GM13977 (cell line): ENCODE data around the gene PKMYT1.

ENCODE experiments used
- DNase-seq: peaks from one replicate; pipeline ENCODE4 v3.0.0; 2012; ENCODE audit warnings: low spot score
- in situ Hi-C: fragments of 300-500 bp; cut with MboI; formaldehyde crosslinking; loops from one replicate; pipeline ENCODE4 v1.12.0; 2022; ENCODE audit warnings: low sequenced_read_pairs, low pct_unique_long_range_greater_than_20kb, mixed read lengths, inconsistent platforms; ENCODE audit not compliant: unreplicated experiment
- TF ChIP-seq, protein P1 (sequence below): IDR thresholded peaks from 2 replicates; pipeline ENCODE4 v1.5.1; 2012; ENCODE audit warnings: mild to moderate bottlenecking, control low read depth; ENCODE audit not compliant: insufficient read depth; ENCODE audit errors: extremely low read depth, missing control alignments

The PKMYT1 gene

DNA sequence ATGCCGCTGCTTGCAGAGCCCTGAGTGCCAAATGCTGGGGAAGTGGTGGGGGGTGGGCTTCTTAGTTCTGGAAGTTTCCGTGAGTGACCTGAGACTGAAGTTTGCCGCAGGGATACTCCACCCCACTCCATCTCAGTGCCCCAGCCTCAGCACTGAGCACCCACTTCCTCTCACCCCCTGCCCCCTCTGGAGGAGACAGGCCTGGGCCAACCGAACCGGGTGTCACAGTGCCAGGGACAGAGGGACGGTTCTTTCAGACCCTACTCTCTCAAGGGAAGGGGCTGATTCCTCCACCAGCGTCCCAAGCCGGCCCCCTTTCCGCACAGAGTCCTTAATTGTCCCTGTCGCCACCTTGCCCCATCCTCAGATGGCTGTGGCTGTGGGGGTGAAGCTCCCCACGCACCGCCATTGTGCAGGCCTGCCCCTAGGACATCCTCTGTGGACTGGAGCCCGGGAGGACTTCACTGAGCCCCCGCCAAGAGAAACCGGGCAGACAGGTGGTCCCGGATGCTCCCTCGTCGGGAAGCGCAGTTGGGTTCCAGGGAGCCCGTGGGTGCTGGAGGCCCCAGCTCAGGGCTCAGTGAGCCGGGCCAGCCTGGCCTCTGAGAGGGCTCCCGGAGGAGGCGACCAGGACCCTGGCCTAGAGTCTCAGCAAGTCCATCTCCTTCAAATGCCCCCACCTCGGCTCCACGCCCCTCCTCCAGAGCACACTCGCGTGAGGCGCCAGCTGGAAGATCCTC lies 17.7 kb downstream of the PKMYT1 start:
- DNase-seq = no peak
- in situ Hi-C loops = no loop called here
- TF ChIP-seq, protein P1, sequence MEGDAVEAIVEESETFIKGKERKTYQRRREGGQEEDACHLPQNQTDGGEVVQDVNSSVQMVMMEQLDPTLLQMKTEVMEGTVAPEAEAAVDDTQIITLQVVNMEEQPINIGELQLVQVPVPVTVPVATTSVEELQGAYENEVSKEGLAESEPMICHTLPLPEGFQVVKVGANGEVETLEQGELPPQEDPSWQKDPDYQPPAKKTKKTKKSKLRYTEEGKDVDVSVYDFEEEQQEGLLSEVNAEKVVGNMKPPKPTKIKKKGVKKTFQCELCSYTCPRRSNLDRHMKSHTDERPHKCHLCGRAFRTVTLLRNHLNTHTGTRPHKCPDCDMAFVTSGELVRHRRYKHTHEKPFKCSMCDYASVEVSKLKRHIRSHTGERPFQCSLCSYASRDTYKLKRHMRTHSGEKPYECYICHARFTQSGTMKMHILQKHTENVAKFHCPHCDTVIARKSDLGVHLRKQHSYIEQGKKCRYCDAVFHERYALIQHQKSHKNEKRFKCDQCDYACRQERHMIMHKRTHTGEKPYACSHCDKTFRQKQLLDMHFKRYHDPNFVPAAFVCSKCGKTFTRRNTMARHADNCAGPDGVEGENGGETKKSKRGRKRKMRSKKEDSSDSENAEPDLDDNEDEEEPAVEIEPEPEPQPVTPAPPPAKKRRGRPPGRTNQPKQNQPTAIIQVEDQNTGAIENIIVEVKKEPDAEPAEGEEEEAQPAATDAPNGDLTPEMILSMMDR = no peak

DNA sequence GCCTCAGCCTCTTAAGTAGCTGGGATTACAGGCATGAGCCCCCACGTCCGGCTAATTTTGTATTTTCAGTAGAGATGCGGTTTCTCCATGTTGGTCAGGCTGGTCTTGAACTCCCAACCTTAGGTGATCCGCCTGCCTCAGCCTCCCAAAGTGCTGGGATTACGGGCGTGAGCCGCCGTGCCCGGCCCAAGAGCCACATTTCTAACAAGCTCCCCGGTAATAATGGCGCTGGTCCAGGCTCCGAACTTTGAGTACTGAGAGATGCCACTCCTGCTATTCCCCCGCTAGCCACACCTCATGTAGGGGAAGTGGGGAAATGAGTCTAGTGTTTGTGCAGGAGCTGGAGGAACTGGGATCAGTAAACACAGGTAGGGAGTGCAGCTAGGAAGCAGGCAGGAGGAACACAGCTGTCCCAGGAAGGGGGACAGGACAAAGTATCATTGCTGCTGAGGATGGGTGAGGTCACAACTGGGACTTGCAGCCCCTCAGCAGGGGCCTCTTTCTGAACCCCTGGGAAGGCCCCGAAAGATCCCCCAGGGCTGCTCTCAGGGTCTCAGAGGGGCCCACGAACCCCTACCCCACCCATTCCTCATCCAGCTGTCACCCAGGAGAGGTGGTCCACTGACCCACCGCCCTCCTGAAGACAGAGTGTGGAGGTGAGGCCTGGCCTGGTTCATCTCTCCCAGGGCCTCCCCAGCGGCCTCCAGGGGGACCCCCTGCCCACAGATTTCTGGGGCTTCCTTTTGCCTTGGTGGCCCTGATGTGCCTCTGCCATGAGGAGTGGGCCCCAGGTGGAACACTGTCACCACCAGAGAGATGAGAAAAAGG lies 19.8 kb downstream of the PKMYT1 start:
- DNase-seq = no peak
- in situ Hi-C loops = no loop called here
- TF ChIP-seq, protein P1 = no peak

DNA sequence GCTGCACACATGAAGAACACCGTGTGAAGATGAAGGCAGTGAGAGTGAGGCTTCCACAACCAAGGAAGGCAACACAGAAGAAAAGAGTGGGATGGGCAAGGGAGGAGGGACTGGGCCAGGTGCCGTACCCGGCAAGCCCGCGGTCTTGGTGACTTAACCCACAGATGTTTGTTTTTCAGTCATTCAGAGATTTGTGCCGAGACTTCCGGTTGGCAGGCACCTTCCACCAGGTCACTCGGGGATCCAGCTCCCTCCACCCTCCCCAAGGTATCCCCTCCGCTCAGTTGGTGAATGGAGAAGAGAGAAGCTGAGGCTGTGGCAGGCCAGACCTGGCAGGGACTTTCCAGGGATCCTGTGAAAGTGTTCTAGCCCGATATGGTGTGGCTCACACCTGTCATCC lies 21.0 kb downstream of the PKMYT1 start:
- TF ChIP-seq, protein P1 = no peak
- no peak for DNase-seq
- in situ Hi-C loops = no loop called here

DNA sequence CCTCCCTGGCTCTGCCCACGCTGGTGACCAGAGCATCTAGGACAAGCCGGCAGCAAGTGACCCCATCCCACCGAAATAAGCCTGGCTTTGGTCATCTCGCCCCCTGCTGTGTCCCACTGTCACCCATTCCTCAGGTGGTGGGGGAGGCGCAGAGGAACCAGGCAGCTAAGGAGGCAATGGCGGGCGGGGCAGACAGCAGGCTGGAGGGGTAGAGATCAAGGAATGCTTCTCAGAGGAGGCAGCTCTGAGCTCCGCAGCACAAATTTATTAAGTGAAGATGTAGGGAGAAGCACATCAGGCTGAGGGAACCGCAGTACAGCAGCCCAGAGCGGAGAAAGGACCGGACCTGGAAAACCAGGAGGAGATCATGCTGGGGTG lies 23.7 kb downstream of the PKMYT1 start:
- in situ Hi-C loops = no loop called here
- TF ChIP-seq, protein P1 = no peak

DNA sequence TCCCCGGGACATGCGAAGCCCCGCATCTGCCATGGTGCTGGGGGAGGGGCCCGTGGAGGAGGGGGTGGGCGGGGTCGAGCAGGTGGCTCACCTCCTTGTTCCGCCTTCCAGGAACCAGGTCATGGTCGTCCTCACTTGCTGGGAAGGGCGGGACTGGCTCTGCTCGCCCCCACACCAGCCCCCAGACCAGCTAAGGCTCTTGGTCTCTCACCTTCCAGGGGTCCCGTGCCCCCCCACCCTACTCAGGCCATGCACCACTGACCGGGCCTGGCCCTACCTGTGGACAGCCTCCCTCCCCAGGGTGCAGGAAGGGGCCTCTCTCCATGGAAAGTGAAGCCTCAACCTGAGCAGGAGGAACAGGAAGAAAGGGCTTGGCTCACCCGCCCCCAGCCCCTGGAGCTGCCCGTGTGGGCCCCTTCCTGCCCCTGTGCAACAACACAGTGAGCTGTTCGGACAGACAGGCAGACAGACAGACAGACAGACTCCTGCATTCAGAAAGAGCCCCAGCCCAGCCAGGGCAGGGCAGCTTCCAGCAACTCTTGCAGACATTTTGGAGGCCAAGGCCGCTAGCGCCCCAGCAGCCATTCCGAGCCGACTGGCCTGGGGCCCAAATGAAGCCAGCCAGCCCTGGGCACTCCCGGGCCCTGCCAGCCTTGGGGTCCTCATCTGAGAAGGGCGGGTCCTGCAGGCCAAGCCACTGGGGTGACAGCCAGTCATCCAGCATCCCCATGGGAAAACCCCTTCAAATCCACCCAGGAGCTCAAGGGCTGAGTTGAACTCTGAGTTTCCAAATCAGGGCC lies 24.3 kb downstream of the PKMYT1 start:
- DNase-seq = no peak
- TF ChIP-seq, protein P1 = no peak
- in situ Hi-C loops = no loop called here

More for the DNA sequence above, 23.7 kb downstream of the PKMYT1 start:
- DNase-seq = no peak

DNA sequence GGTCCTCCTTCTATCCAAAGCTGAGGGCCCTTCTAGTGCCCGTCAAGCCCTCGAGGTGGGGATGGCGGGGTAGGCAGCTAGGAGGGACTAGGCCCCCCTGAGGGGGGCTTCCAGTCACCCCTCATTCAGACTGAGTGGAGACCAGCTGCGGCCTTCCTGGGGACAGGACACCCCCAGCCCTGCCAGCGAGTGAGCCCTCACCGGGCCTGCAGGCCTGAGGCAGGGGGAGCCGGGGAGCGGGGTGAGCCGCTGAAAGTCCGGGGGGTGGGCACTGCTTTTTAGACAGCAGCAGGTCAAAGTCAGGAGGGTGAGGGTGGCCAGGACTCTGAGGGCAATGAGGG lies 24.8 kb downstream of the PKMYT1 start:
- in situ Hi-C loops = no loop called here

More for the DNA sequence above, 24.8 kb downstream of the PKMYT1 start:
- no peak for DNase-seq
- TF ChIP-seq, protein P1 = no peak
